ENCODE results near the gene RAB31. TPM values are rescaled to one million over a fixed set of nuclear protein-coding genes. Genes with fewer than 3 reads are reported as not detected.
A peak's percentile ranks its signal among the peaks of the same experiment; 100 is the strongest.

The RAB31 gene
- total RNA-seq, 1 donor from 2014 or later, result 47.7 TPM

DNA sequence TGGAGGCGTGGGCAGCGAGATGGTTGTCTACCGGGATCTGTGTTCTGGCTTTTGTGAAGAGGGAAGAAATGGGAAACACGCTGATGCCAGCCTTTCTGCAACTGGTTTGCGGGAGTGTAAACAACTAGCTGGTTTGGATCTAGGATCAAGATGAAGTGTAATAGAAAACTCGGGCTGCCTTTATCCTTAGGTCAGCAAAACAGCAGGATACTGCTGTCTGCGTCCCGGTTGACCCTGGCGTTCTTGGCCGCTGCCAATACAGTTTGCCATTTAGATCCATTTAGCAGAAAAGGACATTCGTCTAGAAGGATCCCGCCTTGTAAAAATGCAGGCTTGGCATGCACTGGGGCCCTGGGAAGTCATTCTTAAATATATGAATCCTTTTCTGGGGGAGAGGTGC, 42.0 kb downstream of the RAB31 start:
- no peak for FAIRE-seq
- Histone ChIP-seq H3K27me3 (ENCODE audit: control insufficient read depth, insufficient read depth, low read length) (no peaks in the 10 kb centered on the region), H3K4me3 (ENCODE audit: low read depth, low read length) (no peak overlapping the region), H3K36me3 (ENCODE audit: control insufficient read depth, insufficient read depth, low read length) (no peaks in the 10 kb centered on the region)
- no peak for TF ChIP-seq CTCF (IDR thresholded peaks at IDR 0.05; ENCODE audit: insufficient read depth, low read length, severe bottlenecking)
- DNase-seq (ENCODE audit: low read depth), result no peak

DNA sequence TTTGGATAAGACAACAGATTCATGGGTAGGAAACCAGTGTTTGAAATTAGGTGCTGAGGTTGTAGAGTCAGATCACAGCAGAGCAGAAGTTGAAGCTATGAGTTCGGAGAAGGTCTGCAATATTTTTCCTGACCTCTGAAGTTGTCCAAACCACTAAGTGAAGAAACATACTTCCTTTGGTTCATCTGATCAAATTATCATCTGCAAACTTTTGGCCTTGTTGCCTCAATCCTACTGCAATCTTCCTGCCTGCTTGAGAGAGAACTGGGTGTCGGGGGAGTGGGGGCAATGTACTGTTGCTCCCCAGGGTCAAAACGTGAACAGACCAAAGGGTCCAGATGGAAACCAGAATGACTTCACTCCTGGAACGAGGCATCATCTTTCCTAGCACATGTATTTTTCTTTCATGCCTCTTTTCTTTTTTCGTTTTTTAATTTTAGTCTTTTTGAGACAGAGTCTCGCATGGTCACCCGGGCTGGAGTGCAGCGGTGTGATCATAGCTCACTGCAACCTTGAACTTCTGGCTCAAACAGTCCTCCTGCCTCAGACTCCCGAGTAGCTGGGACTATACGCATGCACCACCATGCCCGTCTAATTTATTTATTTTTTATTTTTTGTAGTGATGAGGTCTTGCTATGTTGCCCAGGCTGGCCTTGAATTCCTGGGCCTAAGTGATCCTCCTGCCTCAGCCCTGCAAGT, 42.7 kb downstream of the RAB31 start:
- Histone ChIP-seq H3K27me3 (ENCODE audit: control insufficient read depth, insufficient read depth, low read length) (no peaks in the 10 kb centered on the region), H3K4me3 (ENCODE audit: low read depth, low read length) (no peak overlapping the region), H3K36me3 (ENCODE audit: control insufficient read depth, insufficient read depth, low read length) (no peaks in the 10 kb centered on the region)
- DNase-seq (ENCODE audit: low read depth) (no peak), FAIRE-seq (no peak)
- TF ChIP-seq CTCF (IDR thresholded peaks at IDR 0.05; ENCODE audit: insufficient read depth, low read length, severe bottlenecking), result no peak

DNA sequence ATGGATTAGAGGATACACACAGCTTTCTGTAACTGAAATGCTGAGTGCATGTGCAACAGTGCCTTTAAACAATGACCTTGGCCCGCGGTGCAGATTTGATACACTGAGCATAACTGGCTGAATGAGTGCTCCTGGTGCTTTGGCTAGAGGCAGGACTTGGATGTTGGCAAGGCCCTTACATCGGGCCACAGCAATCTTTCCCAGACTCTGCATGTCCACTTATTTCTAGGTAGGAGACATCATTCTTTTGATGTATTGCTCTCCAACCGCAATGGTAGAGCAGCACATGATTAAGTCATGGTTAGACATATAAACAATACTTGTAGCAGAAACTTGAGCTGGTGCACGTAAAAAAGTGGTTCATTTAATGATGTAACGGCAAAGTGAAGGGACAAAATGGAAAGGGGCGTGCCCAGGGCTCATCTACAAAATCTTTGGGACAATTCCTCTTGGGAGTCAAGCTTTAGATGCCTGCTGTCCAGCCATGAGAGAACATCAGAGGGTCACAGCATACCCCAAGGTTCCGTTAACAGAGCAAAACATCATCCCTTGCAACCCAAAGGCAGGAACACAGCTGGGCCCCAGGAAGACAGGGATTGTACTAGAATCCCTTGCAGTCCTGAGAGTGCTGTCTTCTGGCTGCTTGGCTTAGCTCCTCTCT, 43.4 kb downstream of the RAB31 start:
- TF ChIP-seq CTCF (IDR thresholded peaks at IDR 0.05; ENCODE audit: insufficient read depth, low read length, severe bottlenecking), result no peak
- no peak for FAIRE-seq
- no peak for DNase-seq (ENCODE audit: low read depth)

DNA sequence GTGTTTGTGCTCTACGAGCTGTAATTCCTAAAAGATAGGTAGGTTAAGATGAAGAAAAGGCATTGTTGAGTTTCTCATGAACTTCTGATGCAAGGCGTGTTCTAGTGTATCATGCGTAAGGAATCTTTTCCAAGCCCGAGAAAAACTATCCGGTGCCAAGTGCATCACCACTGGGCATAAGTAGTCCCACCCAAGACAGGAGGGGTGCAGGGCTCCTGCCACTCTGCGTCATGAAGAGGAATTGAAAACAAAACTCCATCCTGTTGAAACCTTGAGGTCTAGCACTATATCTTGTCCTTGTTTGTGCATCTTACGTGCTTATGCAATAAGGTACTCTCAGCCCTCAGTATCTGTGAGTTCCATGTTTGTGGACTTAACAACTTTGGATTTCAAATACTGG, 45.7 kb downstream of the RAB31 start:
- no peak for FAIRE-seq

More for the DNA sequence above, 43.4 kb downstream of the RAB31 start:
- H3K4me3 ChIP-seq (ENCODE audit: low read depth, low read length), result no peak overlapping the region
- no peaks in the 10 kb centered on the region for H3K27me3 ChIP-seq (ENCODE audit: control insufficient read depth, insufficient read depth, low read length)
- H3K36me3 ChIP-seq (ENCODE audit: control insufficient read depth, insufficient read depth, low read length), result no peaks in the 10 kb centered on the region

GRCh38 chr18:9755110-9755509, 47.0 kb downstream of the RAB31 start:
- Histone ChIP-seq H3K27me3 (ENCODE audit: control insufficient read depth, insufficient read depth, low read length) (no peaks in the 10 kb centered on the region), H3K36me3 (ENCODE audit: control insufficient read depth, insufficient read depth, low read length) (no peaks in the 10 kb centered on the region), H3K4me3 (ENCODE audit: low read depth, low read length) (no peak overlapping the region)
- FAIRE-seq, result no peak
- TF ChIP-seq CTCF (IDR thresholded peaks at IDR 0.05; ENCODE audit: insufficient read depth, low read length, severe bottlenecking), result no peak
- no peak for DNase-seq (ENCODE audit: low read depth)

More for the DNA sequence above, 45.7 kb downstream of the RAB31 start:
- Histone ChIP-seq H3K36me3 (ENCODE audit: control insufficient read depth, insufficient read depth, low read length) (no peaks in the 10 kb centered on the region), H3K4me3 (ENCODE audit: low read depth, low read length) (no peak overlapping the region), H3K27me3 (ENCODE audit: control insufficient read depth, insufficient read depth, low read length) (no peaks in the 10 kb centered on the region)
- TF ChIP-seq CTCF (IDR thresholded peaks at IDR 0.05; ENCODE audit: insufficient read depth, low read length, severe bottlenecking), result no peak
- peak; percentile 38 for DNase-seq (ENCODE audit: low read depth)
